SK-N-SH treated with all-trans-retinoic acid at 6 μM for 48 hours (cell line): ENCODE measurements around the gene PLCD3.

Experiments used
- ATAC-seq: fragments of 200-7000 bp; cut with Tn5 transposase; 3 replicates; pipeline ENCODE4 v1.9.1; 2020; ENCODE audit warnings: mild to moderate bottlenecking, moderate library complexity
- BACH2 ChIP-seq: fragments of 250-450 bp; sonication (Bioruptor Pico); IDR thresholded peaks from 2 replicates; pipeline ENCODE4 v1.9.0; 2021; ENCODE audit warnings: mild to moderate bottlenecking, borderline replicate concordance
- CSDC2 ChIP-seq: fragments of 250-450 bp; sonication (Bioruptor Pico); IDR thresholded peaks from 2 replicates; pipeline ENCODE4 v1.5.0; 2020; ENCODE audit warnings: mild to moderate bottlenecking, moderate library complexity
- ESRRG ChIP-seq: fragments of 250-450 bp; sonication (Bioruptor Pico); IDR thresholded peaks from 2 replicates; pipeline ENCODE4 v1.6.1; 2021; ENCODE audit warnings: mild to moderate bottlenecking
- GLIS3 ChIP-seq: fragments of 250-450 bp; sonication (Bioruptor Pico); IDR thresholded peaks from 2 replicates; pipeline ENCODE4 v1.5.0; 2020; ENCODE audit warnings: mild to moderate bottlenecking, moderate library complexity
- ISL1 ChIP-seq: fragments of 250-450 bp; sonication (Bioruptor Pico); IDR thresholded peaks from 2 replicates; pipeline ENCODE4 v2.1.2; 2022; ENCODE audit warnings: mild to moderate bottlenecking, moderate library complexity
- OSR1 ChIP-seq: fragments of 250-450 bp; sonication (Bioruptor Pico); IDR thresholded peaks from 2 replicates; pipeline ENCODE4 v1.8.0; 2022; ENCODE audit warnings: moderate library complexity, mild to moderate bottlenecking, inconsistent platforms
- PPARA ChIP-seq: fragments of 250-450 bp; sonication (Bioruptor Pico); IDR thresholded peaks from 2 replicates; pipeline ENCODE4 v1.5.0; 2020; ENCODE audit warnings: mild to moderate bottlenecking, borderline replicate concordance
- RARB ChIP-seq: fragments of 250-450 bp; sonication (Bioruptor Pico); IDR thresholded peaks from 2 replicates; pipeline ENCODE4 v1.8.0; 2021; ENCODE audit warnings: mild to moderate bottlenecking, moderate library complexity
- SNAI2 ChIP-seq: fragments of 250-450 bp; sonication (Bioruptor Pico); IDR thresholded peaks from 2 replicates; pipeline ENCODE4 v1.5.0; 2020; ENCODE audit warnings: mild to moderate bottlenecking, moderate library complexity
- TCF4 ChIP-seq: fragments of 250-450 bp; sonication (Bioruptor Pico); IDR thresholded peaks from 2 replicates; pipeline ENCODE4 v1.8.0; 2021; ENCODE audit warnings: mild to moderate bottlenecking, moderate library complexity, borderline replicate concordance
- TOX ChIP-seq: fragments of 250-450 bp; sonication (Bioruptor Pico); IDR thresholded peaks from 2 replicates; pipeline ENCODE4 v1.8.0; 2021; ENCODE audit warnings: mild to moderate bottlenecking, moderate library complexity, borderline replicate concordance
- ZC3H10 ChIP-seq: fragments of 250-450 bp; sonication (Bioruptor Pico); IDR thresholded peaks from 2 replicates; pipeline ENCODE4 v1.5.1; 2021; ENCODE audit warnings: mild to moderate bottlenecking, moderate library complexity
- ZFP30 ChIP-seq: fragments of 450-650 bp; formaldehyde crosslinking; IDR thresholded peaks from 2 replicates; pipeline ENCODE4 v1.5.0; 2022; ENCODE audit warnings: mild to moderate bottlenecking, moderate library complexity
- ZNF565 ChIP-seq: fragments of 450-650 bp; formaldehyde crosslinking; conservative IDR thresholded peaks from 2 replicates; pipeline ENCODE4 v1.5.0; 2020; ENCODE audit warnings: low read depth, mild to moderate bottlenecking, moderate library complexity
- ZNF70 ChIP-seq: fragments of 450-650 bp; formaldehyde crosslinking; IDR thresholded peaks from 2 replicates; pipeline ENCODE4 v1.5.0; 2020; ENCODE audit warnings: mild to moderate bottlenecking, moderate library complexity
- ZNF8 ChIP-seq: fragments of 450-650 bp; formaldehyde crosslinking; IDR thresholded peaks from 2 replicates; pipeline ENCODE4 v1.5.0; 2020; ENCODE audit warnings: mild to moderate bottlenecking, moderate library complexity
- TF ChIP-seq, protein P1 (sequence below): fragments of 250-450 bp; sonication (Bioruptor Pico); IDR thresholded peaks from 2 replicates; pipeline ENCODE4 v1.8.0; 2020; ENCODE audit warnings: mild to moderate bottlenecking, moderate library complexity, borderline replicate concordance
- TF ChIP-seq, protein P2 (sequence below): fragments of 250-450 bp; sonication (Bioruptor Pico); IDR thresholded peaks from 2 replicates; pipeline ENCODE4 v1.8.0; 2021; ENCODE audit warnings: low read depth, mild to moderate bottlenecking, moderate library complexity, borderline replicate concordance
- TF ChIP-seq, protein P3 (sequence below): fragments of 250-450 bp; sonication (Bioruptor Pico); IDR thresholded peaks from 2 replicates; pipeline ENCODE4 v1.5.0; 2020; ENCODE audit warnings: mild to moderate bottlenecking, moderate library complexity
- TF ChIP-seq, protein P4 (sequence below): fragments of 250-450 bp; sonication (Bioruptor Pico); IDR thresholded peaks from 2 replicates; pipeline ENCODE4 v1.5.1; 2021; ENCODE audit warnings: mild to moderate bottlenecking, moderate library complexity

Gene PLCD3

DNA sequence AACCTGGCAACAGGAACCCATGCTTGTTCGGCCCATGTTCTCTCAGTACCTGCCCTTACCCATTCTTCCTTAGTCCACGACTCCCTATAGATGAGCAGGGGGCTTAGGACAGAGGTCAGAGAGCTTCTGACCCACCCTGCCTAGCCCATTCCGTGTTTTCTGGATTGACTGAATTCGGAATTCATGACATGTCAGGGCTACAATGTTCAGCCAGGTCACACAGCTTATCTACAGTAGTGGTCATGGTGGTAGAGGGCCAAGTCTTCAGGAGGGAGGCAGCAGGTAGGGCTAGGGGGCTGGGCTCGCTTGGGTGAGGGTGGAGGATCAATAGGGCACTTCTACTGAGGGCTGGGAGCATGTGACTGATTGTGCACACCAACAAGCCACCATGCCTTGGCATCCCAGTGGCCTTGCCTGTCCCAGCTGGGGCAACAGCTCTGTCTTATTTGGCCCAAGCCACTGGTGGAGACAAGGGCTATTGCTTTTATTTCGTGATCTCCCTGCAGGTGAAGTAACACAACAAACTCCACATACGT lies 32.5 kb upstream of the PLCD3 start:
- no peak for ATAC-seq
- TF ChIP-seq CSDC2 (CRISPR knock-in tag) (no peak), SNAI2 (no peak), PPARA (no peak), OSR1 (CRISPR knock-in tag) (no peak), TCF4 (CRISPR knock-in tag) (no peak), ISL1 (no peak), ZC3H10 (CRISPR knock-in tag) (no peak), ESRRG (CRISPR knock-in tag) (no peak), RARB (CRISPR knock-in tag) (no peak), ZFP30 (CRISPR knock-in tag) (no peak), TOX (CRISPR knock-in tag) (no peak), GLIS3 (CRISPR knock-in tag) (no peak), ZNF565 (CRISPR knock-in tag) (no peak), BACH2 (CRISPR knock-in tag) (no peak), ZNF8 (CRISPR knock-in tag) (no peak)
- TF ChIP-seq, protein P1, sequence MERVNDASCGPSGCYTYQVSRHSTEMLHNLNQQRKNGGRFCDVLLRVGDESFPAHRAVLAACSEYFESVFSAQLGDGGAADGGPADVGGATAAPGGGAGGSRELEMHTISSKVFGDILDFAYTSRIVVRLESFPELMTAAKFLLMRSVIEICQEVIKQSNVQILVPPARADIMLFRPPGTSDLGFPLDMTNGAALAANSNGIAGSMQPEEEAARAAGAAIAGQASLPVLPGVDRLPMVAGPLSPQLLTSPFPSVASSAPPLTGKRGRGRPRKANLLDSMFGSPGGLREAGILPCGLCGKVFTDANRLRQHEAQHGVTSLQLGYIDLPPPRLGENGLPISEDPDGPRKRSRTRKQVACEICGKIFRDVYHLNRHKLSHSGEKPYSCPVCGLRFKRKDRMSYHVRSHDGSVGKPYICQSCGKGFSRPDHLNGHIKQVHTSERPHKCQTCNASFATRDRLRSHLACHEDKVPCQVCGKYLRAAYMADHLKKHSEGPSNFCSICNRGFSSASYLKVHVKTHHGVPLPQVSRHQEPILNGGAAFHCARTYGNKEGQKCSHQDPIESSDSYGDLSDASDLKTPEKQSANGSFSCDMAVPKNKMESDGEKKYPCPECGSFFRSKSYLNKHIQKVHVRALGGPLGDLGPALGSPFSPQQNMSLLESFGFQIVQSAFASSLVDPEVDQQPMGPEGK (CRISPR knock-in tag) = no peak
- TF ChIP-seq, protein P2, sequence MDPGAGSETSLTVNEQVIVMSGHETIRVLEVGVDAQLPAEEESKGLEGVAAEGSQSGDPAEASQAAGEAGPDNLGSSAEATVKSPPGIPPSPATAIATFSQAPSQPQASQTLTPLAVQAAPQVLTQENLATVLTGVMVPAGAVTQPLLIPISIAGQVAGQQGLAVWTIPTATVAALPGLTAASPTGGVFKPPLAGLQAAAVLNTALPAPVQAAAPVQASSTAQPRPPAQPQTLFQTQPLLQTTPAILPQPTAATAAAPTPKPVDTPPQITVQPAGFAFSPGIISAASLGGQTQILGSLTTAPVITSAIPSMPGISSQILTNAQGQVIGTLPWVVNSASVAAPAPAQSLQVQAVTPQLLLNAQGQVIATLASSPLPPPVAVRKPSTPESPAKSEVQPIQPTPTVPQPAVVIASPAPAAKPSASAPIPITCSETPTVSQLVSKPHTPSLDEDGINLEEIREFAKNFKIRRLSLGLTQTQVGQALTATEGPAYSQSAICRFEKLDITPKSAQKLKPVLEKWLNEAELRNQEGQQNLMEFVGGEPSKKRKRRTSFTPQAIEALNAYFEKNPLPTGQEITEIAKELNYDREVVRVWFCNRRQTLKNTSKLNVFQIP (CRISPR knock-in tag) = no peak
- TF ChIP-seq, protein P3, sequence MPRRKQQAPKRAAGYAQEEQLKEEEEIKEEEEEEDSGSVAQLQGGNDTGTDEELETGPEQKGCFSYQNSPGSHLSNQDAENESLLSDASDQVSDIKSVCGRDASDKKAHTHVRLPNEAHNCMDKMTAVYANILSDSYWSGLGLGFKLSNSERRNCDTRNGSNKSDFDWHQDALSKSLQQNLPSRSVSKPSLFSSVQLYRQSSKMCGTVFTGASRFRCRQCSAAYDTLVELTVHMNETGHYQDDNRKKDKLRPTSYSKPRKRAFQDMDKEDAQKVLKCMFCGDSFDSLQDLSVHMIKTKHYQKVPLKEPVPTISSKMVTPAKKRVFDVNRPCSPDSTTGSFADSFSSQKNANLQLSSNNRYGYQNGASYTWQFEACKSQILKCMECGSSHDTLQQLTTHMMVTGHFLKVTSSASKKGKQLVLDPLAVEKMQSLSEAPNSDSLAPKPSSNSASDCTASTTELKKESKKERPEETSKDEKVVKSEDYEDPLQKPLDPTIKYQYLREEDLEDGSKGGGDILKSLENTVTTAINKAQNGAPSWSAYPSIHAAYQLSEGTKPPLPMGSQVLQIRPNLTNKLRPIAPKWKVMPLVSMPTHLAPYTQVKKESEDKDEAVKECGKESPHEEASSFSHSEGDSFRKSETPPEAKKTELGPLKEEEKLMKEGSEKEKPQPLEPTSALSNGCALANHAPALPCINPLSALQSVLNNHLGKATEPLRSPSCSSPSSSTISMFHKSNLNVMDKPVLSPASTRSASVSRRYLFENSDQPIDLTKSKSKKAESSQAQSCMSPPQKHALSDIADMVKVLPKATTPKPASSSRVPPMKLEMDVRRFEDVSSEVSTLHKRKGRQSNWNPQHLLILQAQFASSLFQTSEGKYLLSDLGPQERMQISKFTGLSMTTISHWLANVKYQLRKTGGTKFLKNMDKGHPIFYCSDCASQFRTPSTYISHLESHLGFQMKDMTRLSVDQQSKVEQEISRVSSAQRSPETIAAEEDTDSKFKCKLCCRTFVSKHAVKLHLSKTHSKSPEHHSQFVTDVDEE (CRISPR knock-in tag) = no peak
- TF ChIP-seq, protein P4, sequence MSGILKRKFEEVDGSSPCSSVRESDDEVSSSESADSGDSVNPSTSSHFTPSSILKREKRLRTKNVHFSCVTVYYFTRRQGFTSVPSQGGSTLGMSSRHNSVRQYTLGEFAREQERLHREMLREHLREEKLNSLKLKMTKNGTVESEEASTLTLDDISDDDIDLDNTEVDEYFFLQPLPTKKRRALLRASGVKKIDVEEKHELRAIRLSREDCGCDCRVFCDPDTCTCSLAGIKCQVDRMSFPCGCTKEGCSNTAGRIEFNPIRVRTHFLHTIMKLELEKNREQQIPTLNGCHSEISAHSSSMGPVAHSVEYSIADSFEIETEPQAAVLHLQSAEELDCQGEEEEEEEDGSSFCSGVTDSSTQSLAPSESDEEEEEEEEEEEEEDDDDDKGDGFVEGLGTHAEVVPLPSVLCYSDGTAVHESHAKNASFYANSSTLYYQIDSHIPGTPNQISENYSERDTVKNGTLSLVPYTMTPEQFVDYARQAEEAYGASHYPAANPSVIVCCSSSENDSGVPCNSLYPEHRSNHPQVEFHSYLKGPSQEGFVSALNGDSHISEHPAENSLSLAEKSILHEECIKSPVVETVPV (CRISPR knock-in tag) = no peak

DNA sequence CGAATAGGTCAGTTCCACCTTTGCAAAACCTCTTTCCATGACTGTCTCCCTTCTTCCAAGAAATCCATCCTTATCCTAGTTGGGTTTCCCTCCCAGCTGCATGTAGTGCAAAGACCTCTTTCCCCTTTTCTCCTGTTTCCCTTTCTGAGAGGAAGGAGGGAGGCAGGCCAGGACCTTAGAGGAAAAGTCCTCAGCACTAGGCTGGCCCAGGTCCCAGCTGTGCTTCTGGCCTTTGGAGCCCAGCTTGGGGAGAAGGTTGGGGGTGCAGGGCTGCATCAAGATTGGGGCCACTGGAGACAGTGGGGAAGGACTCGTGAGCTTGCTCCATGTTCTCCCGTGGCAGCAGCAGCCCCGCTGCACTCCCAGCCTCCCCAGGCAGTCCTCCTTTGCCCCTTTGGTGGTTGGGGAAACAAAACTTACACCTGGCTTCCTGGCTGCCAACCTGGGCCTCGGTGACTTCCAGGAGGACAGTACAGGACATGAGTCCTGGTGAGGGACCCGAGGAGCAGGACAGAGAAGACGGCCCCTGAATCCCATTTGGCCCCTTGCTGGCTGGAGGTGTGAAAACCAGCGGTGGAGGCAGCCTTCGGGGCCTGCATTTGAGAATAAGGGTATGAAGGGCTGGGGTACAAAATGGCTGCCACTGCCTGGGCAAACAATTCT lies 29.8 kb upstream of the PLCD3 start:
- TF ChIP-seq ZNF565 (CRISPR knock-in tag) (no peak), RARB (CRISPR knock-in tag) (no peak)
- TF ChIP-seq, protein P2 (CRISPR knock-in tag) = no peak
- peak; percentile 2; the same call in 1 of the 3 replicates for ATAC-seq

DNA sequence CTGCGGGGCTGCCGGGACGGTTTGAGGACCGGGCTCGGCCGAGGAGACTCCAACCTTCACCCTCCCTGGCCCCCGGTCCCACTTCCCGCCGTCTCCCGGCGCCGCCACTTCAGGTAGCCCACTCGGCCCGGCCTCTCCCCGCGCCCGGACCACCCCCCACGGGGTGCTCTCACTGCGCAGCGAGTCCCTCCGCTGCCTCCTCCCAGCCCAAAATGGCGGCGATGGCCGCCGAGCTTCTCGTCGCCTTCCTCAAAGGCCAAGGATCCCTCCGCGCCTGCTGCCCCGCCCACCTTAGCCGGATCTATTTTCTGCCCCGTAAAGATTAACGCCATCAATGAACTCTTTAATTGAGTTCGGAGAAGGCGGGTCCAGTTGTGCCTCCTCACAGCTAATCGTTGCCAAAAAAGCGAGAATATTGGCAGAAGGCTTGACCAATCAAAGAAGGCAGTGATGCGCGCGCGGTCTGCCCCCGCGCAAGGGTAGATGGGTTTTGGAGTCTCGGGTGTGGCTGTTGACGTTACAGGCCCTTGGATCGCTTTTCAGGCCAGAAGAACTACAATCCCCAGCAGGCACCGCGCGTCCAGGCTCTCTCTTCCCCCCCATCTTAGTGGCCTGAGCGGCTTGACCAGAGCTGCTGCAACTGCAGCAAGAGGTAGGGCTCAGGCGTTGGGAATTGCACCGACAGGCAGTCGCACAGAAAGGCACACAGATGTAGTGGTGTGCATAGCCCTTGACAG lies 29.1 kb upstream of the PLCD3 start, which contains the start of gene HEXIM2:
Gene HEXIM2 (plus strand): TSS at position 588 of the 737 bp plus-strand sequence. CDS start 919 bp downstream, outside the sequence.
- ATAC-seq = peak; percentile 95
- TF ChIP-seq PPARA (no peak), ZNF70 (CRISPR knock-in tag) (0 out of 2 replicates have a peak, but pooled peaks have one; percentile 11), ESRRG (CRISPR knock-in tag) (no peak), GLIS3 (CRISPR knock-in tag) (no peak), OSR1 (CRISPR knock-in tag) (no peak)
- TF ChIP-seq, protein P3 (CRISPR knock-in tag) = no peak
- TF ChIP-seq, protein P1 (CRISPR knock-in tag) = 0 out of 2 replicates have a peak, but pooled peaks have one; percentile 1
